ENCODE measurements around the gene TSPAN9.

DNA sequence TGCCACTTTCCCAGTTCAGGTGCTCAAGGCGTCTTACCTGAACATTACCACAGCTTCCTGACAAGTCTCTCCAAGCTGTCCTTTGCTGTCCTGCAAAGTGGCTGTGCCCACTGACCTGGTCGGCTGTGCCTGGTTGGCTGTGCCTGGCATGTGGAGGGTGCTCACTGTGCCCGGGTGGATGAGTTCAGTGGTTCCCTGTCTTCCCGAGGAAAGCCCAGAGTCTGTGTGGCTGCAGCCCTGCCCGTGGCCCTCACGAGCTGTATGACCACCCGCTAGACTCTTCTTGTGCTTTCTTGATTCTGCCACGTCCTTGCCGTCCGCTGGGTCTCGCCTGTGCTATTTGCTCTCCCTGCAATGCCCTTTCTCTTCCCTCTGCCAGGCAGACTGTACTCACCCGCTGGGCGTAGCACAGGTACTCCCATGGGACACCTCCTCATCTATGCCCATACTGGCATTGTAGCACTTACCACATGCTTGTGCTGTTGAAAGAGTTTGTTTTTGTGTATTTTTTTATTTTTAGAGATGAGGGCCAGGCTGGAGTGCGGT, 95.9 kb downstream of the TSPAN9 start:
- TF ChIP-seq, protein P1, sequence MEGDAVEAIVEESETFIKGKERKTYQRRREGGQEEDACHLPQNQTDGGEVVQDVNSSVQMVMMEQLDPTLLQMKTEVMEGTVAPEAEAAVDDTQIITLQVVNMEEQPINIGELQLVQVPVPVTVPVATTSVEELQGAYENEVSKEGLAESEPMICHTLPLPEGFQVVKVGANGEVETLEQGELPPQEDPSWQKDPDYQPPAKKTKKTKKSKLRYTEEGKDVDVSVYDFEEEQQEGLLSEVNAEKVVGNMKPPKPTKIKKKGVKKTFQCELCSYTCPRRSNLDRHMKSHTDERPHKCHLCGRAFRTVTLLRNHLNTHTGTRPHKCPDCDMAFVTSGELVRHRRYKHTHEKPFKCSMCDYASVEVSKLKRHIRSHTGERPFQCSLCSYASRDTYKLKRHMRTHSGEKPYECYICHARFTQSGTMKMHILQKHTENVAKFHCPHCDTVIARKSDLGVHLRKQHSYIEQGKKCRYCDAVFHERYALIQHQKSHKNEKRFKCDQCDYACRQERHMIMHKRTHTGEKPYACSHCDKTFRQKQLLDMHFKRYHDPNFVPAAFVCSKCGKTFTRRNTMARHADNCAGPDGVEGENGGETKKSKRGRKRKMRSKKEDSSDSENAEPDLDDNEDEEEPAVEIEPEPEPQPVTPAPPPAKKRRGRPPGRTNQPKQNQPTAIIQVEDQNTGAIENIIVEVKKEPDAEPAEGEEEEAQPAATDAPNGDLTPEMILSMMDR (IDR thresholded peaks at IDR 0.05): no peak
- no peak for TF ChIP-seq POLR2A (IDR thresholded peaks at IDR 0.05)
- TF ChIP-seq POLR2AphosphoS5 (IDR thresholded peaks at IDR 0.05): no peak

Measured in suprapubic skin (tissue), 4 donors.